T-helper 9 cell (primary cell): ENCODE data around the gene EIF2B5.
"Not testable (repeated sequence)": the region's sequence is repeated elsewhere in the genome, so short reads cannot be mapped to it uniquely, and the experiment has no call there.

Source experiments
- DNase-seq: peaks from one replicate; pipeline ENCODE4 v3.0.0-alpha.2; 2020
- total RNA-seq, 2 donors: gene quantifications; one replicate each; lab custom pipeline; 2026; lab: John Stamatoyannopoulos, UW

Gene EIF2B5
- total RNA-seq: 84.2 to 133 reads per million in 2 donors

DNA sequence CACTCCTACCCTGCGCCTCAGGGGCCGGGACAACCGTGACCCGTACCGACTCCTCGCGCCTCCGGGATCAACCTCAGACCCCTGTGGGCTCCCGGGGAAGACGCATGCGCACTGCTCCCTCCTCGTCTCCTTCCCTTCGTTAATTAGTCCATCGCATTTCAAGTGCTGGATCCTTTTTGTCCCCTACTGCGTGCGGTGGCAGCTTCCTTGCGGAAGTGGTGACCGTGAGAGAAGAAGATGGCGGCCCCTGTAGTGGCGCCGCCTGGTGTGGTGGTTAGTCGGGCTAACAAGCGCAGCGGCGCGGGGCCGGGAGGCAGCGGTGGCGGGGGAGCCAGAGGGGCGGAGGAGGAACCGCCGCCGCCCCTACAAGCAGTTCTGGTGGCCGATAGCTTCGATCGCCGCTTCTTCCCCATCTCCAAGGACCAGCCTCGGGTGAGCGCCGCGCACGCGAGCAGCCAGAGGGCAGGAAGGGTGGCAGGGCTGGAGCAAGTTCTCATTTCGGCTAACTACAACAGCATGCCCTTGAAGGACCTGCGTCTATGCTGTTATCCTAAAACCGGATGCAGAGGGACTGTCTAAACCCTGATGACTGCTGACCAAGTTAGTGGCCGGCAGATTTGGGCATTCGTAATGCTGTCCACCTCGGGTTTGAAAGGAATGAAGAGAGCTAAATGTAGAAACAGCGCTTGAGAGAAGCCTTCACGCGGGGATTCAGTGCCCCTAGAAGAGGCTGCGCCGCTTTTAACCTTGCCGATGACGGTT, at the start of gene EIF2B5:
EIF2B5 (plus strand) TSS at position 210 of the 762 bp plus-strand sequence; CDS start at position 238, 28 bp downstream.
- peak; percentile 78 for DNase-seq

DNA sequence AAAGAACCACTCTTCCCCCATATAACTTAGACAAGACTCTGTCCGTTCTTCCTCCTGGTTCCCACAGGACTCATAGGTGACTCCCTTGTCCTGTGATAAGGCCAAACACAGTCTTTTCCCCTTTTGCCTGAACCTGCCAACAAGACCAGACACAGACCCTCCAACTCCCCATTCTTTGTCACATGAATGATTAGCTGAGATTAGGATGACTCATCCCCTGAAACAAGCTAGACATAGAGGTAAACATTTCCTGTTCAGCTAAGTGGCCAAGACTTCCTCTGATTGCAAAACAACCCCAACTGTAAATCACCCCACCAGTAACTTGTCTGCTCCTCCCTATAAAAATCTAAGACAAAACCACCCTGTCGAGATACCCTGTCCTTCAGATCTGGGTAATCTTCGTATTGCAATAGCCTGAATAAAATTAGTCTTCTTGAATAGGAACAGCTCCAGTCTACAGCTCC, 49.7 kb upstream of the EIF2B5 start:
- no peak for DNase-seq

DNA sequence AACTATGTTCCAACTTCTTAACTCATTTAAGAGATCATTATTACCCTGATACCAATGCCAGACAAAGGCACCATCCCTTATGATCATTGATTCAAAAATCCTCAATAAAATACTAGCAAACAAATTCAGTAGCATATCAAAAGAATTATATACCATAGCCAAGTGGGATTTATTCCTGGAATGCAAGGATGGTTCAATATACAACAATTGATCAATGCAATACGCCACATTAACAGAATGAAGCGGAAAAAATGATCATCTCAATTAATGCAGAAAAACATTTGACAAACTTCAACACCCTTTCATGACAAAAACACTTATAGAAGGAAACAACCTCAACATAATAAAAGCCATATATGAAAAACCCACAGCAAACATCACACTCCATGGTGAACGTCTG, 43.0 kb upstream of the EIF2B5 start:
- no peak for DNase-seq

DNA sequence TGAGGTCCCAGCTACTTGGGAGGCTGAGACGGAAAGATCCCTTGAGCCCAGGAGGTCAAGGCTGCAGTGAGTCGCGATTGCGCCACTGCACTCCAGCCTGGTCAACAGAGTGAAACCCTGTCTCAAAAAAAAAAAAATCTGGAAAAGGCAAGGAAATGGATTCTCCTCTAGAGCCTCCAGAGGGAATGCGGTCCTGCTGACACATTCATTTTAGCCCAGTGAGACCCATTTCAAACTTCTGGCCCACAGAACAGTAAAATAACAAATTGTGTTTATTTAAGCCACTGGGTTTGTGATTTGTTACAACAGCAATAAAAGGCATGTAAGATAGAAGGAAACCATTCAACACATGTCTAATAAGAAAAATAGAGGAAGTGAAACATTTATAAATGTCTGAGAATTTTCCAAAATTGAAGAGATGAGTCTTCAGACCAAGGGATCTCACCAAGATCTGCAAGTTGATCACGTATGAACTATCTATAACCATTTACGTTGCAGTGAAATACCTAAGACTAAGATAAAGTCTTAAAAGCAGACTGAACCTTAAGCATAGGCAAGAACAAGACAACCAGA, 38.3 kb upstream of the EIF2B5 start, which contains the start of gene HTR3E:
HTR3E (plus strand) TSS at position 254 of the 573 bp plus-strand sequence. CDS start 466 bp downstream, outside the sequence.
- no peak for DNase-seq

DNA sequence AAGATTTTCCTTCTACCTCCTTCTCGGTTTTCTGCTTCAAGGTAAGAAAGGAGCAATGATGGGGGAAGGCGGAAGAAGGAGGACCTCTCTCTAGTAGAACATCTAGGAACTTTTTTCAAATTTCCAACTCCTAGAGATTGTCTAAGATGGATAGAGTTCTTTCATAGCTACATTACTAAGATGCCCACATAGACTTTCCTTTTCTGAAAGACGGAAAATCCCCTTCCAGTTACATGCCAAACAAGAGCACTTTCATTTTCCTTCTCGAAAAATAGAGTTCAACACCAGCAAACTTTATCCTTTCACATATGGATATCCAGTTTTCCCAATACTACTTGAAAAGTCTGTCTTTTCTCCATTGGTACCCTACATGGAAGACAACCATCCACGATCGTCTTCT, 37.6 kb upstream of the EIF2B5 start:
- DNase-seq: no peak

DNA sequence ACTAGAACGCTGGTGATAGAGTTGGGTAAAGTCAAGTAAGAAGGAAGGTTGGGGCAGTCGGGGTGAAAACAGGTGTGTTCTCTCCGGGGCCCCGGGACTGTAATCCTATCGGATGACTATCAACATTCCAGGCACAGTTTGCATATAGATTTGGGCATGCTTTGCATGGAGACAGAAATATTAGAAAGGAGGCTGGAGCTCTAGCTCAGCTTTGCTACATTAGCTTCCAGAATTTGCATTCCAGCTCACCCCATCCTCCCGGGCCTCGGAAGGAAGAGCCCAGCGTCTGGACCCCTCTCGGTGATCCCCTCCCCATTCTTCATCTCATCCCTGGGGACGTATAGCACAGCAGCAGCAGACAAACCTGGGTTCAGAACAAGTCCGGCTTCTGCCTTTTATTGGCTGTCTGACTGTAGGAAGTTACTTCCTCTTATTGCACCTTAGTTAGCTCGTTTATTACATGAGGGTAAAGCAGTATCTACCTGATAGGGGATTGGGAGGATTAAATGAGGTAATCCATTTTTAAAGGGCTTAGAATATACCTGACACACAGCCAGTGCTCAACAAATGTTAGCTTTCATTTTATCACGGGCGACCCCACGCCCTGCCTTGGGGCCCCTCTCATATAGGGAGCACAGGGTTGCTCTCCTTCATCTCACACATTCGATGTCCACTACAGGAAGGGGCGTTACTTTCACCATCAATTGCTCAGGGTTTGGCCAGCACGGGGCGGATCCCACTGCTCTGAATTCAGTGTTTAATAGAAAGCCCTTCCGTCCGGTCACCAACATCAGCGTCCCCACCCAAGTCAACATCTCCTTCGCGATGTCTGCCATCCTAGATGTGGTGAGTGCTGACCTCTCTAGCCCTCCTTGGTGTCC, 35.1 kb upstream of the EIF2B5 start:
- no peak for DNase-seq

DNA sequence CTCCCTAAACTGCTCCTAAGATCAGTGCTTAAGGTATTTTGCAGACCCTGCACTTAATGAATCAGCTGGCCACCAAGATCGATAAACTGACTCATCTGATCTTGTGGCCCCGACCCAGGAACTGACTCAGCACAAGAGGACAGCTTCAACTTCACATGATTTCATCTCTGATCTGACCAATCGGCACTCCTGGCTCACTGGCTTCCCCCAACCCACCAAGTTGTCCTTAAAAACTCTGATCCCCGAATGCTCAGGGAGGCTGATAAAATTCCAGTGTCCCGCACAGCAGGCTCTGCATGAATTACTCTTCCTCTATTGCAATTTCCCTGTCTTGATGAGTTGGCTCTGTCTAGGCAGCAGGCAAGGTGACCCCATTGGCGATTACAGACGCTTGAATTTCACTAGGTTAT, 24.8 kb upstream of the EIF2B5 start:
- DNase-seq: no peak

DNA sequence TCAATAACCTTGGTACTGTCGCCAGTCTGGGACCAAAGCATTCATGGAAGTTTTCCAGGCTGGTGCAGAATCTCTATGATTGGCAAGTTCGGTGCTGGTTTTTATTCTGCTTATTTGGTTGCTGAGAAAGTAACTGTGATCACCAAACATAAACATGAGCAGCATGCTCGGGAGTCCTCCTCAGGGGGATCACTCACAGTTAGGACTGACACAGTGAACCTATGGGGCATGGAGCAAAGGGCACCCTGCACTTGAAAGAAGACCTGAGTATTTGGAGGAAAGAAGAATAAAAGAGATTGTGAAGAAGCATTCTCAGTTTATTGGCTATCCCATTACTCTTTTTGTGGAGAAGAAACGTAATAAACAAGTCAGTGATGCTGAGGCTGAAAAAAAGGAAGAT, 19.1 kb upstream of the EIF2B5 start:
- DNase-seq: no peak

DNA sequence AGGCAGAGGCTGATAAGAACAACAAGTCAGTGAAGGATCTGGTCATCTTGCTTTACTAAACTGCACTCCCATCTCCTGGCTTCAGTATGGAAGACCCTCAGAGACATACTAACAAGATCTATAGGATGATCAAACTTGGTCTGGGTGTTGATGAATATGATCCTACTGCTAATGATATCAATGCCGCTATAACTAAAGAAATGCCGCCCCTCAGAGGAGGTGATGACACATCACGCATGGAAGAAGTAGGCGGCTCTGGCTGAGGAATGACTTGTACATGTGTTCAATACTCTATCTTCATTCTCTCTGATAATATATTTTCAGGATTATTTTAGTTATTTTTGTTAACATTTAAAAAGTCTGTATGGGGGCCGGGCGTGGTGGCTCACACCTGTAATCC, 17.5 kb upstream of the EIF2B5 start:
- DNase-seq: no peak

DNA sequence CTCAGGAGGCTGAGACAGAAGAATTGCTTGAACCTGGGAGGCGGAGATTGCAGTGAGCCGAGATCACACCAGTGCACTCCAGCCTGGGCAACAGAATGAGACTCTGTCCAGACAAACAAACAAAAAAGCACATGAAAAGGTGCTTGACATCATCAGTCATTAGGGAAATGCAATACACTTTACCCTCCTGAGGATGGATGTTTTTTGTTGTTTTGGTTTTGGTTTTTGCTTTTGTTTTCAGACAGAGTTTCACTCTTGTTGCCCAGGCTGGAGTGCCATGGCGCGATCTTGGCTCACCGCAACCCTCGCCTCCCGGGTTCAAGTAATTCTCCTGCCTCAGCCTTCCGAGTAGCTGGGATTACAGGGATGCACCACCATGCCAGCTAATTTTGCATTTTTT, 14.1 kb upstream of the EIF2B5 start:
- DNase-seq: not testable (repeated sequence)

DNA sequence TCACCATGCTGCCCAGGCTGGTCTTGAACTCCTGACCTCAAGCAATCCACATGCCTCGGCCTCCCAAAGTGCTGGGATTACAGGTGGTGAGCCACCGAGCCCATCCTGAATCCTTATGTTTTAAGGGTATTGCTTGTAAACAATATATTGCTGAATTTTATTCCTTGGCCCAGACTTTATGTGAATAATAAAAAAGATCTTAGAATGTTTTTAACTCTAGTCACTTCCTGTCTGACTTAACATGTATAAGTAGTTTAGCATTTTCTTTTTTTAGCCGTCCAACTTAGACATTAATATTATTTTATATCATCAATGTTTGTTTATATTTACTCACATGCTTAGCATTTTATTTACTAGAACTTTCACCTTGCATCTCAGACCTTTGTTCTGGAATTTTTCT, 9.2 kb upstream of the EIF2B5 start:
- DNase-seq: no peak

DNA sequence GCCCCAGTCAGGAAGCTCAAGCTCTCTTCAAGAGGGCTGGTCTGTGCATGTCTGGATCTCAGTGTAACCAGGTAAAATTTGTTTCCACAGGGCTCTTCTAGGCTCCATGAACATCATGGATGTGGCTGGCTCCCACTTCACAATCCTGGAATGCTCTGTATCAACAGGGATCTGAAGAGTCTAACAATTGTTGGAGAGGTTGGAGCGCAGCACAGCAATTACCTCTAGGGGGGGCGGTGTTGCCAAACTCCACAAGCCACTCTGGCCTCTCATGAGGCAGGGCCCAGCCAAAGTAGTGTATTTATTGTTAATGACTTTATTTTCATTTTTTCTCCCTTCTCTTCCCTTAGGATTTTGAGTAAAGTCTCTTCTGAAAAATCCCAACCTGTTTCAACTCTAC, 6.1 kb upstream of the EIF2B5 start:
- DNase-seq: no peak

DNA sequence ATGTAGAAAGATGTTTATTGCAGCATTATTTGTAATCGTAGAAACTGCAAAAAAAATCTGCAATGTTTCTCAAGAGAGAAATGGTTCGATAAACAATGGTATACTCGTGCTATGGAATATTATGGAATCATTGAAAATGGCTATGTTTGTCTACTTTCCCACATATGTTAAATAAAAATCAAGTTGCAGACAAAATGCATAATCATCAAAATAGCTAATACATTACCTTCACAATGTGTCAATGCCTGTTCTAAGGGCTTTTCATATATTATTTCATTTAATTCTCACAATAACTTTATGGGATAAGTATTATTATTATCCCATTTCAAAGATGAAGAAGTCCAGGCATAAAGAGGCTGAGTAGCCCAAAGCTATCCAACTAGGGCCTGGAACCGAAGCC, 2.2 kb upstream of the EIF2B5 start:
- no peak for DNase-seq

DNA sequence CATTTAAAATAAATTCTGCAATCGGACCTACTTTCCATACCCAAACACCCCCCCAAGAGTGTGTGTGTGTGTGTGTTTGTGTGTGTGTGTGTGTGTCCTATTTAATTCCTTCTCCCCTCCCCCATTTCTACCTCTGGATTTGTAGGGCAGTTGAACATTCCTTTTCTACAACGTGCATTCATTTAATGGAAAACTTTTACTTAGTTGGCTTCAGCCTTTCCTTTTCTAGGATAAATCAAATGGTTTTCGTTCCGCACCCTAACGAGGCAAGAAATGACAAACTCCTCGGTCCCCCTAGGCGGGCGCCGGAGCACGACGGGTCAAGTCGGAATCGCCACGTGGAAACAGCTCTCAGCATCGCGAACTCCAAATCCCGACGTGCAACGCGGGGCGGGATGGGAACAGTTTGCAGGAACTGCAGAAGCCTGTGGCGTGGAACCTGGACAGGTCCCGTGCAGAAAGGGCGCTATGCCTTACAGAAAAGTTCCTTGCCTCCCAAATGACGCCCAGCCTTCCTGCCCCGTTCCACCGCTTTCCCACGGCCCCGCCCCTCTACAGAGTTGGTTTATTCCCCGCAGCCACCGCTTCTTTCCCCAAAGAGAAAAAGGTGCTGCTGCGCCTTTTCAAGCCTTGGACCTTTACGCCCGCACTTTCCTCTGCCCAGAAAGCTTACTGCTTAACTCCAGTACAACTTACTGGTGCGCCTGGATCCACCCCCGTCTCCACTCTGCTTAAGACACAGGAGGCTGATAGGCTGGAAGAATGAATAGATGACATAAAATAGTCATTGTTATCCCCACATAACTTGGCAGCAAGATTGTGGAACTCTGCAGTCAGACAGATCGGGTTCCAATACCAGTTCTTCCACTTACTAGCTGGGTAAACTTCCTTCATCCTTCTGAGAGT, 1.1 kb upstream of the EIF2B5 start:
- DNase-seq: peak; percentile 19

DNA sequence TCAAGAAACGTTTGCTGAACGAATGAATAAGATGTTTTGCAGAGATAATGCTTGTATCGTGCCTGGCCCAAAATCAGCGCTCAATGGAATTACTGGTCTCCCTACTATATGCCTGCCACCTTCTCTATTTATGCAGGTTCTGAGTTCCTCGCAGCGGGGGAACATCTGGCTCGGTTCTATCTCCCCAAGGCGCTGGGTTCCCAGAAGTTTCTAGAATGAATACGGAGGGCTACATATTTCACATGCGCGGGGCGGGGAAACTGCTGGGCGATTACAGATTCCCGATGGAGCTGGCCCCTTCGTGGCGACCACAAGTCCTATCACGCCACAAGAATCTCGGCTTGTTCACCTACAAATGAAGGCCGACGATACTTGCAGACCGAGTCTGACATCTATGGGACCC, 411 bp upstream of the EIF2B5 start:
- no peak for DNase-seq

DNA sequence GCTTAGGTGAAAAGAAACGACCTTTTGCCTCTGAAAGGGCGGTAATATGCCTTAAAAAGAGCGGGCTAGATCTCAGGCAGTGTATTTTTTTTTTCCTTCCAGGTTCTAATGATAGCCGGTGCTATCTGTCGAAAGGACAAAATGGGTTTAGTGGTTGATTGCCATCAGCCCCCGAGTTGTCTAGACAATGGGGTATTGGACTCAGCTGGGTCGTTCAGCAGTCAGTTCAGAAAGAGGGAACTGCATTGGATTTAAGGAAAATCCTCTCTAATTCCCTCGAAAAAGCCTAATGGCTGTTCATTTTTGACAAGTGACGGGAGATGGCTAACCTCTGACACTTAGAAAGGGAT, 728 bp downstream of the EIF2B5 start:
- DNase-seq: no peak

DNA sequence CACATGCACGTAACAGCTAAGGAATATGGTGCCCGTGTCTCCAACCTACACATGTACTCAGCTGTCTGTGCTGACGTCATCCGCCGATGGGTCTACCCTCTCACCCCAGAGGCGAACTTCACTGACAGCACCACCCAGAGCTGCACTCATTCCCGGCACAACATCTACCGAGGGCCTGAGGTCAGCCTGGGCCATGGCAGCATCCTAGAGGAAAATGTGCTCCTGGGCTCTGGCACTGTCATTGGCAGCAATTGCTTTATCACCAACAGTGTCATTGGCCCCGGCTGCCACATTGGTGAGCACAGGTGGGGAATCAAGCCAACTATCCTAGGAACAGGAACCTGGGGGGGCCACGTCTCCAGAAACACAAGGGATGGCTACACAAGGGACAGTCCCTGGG, 5.3 kb downstream of the EIF2B5 start:
- DNase-seq: no peak

DNA sequence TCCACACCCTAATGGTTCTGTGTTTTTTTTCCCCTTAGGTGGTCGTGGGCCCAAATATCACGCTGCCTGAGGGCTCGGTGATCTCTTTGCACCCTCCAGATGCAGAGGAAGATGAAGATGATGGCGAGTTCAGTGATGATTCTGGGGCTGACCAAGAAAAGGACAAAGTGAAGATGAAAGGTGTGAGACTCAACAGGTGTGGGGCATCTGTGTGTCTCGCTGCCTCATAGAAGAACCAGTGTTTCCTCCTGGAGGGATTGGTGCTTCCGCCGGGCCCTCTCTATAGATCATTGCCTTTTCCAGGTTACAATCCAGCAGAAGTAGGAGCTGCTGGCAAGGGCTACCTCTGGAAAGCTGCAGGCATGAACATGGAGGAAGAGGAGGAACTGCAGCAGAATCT, 7.0 kb downstream of the EIF2B5 start:
- DNase-seq: no peak

DNA sequence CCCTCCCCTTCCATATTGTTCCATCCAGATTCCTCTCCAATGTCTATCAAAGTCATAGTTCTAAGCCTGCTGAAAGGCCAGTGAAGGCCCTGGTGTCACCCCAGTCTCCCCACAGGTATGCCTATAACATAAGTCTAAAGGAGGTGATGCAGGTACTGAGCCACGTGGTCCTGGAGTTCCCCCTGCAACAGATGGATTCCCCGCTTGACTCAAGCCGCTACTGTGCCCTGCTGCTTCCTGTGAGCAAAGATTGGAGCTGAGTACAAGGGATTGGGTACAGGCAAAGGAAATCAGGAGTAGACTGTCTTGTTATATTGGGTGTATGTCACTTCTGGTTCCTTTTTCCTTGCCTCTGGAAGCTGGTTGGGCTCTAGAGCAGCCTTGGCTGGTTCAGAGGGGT, 8.2 kb downstream of the EIF2B5 start:
- DNase-seq: no peak

DNA sequence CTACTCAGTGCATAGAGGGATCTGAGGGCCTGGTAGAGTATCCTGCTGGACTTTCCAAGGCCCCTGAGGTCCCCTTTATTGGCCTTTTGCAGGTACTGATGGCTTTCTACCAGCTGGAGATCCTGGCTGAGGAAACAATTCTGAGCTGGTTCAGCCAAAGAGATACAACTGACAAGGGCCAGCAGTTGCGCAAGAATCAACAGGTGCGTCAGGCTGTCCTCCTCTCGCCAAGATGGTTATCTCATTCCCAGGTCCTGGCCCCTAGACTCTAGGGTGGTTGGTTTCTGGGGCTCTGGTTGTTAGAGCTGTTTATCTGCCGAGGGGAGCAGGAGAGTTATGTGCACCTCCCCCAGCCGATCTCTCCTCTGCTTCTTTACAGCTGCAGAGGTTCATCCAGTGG, 9.3 kb downstream of the EIF2B5 start:
- no peak for DNase-seq

DNA sequence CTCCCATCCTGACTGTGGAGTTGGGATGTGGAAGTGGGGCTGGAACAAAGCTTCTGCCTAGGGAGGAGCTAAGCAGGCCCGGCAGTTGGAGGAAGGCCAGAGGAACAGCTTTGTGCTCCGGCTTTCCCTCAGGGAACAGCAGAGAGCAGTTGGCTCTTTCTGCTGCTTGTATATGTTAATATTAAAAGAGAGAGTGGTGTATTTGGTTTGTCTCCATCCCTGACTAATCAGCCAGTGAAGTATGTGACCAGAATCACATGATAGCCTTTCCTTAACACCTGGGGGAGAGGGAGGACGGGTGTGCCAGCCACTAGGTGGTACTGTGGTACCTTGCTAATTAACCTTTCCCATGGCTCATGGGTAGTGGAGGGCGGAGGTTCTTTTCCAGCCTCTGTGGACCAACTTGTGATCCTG, 10.0 kb downstream of the EIF2B5 start:
- DNase-seq: no peak

DNA sequence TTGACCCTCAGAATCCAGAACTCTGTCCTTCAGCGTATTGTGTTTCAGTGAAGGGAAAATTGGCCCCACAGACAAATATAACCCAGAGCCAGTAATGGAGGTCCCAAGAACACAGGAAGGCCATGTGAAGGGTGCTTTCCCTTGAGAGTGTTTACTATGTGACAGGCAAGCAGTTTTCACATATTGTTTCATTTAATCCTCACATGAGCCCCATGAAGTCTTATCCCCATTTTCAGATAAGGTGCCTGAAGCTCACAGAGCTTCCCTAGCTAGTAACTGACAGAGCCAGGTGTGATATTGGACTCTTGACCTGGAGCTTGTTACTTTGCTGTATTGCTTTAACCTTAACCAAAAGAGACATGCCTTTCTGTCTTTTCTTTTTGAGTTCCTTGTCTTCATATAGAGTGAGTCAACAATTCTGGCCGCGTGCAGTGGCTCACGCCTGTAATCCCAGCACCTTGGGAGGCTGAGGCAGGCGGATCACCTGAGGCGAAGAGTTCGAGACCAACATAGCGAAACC, 10.7 kb downstream of the EIF2B5 start:
- DNase-seq: no peak
